ELF-1 (cell line): ENCODE measurements around the gene THSD4.
A peak's percentile ranks its signal among the peaks of the same experiment; 100 is the strongest.

Source experiments
- DNase-seq: peaks from one replicate; pipeline ENCODE4 v3.0.0-alpha.2; 2016; ENCODE audit warnings: low read depth, low spot score

THSD4 gene

DNA sequence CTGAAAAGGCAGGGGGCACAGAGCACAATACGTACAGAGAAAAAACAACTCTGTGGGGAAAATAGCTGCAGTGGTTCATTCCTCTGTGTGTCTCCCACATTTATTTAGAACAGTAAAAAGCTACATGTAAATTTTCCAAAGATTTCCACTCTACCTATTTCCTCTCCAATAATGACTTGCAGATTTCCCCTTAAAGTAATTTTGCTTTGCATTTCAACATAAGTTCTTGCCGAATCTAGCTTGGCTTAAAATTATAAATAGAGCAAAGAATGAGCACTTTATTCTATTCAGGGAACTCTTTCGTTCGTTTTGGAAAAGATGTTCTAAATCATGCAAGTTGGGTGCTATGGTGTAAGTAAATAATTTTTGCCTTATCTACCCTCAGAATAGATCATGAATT lies 636.9 kb downstream of the THSD4 start:
- DNase-seq: no peak

GRCh38 chr15:71752604-71753289 lies 637.5 kb downstream of the THSD4 start:
- DNase-seq: peak; percentile 51

GRCh38 chr15:71753346-71753745 lies 638.1 kb downstream of the THSD4 start:
- no peak for DNase-seq

GRCh38 chr15:71754660-71755059 lies 639.4 kb downstream of the THSD4 start:
- DNase-seq: no peak

- DNase-seq: no peak
These were observed 640.1 kb downstream of the THSD4 start for GRCh38 chr15:71755092-71755970.

DNA sequence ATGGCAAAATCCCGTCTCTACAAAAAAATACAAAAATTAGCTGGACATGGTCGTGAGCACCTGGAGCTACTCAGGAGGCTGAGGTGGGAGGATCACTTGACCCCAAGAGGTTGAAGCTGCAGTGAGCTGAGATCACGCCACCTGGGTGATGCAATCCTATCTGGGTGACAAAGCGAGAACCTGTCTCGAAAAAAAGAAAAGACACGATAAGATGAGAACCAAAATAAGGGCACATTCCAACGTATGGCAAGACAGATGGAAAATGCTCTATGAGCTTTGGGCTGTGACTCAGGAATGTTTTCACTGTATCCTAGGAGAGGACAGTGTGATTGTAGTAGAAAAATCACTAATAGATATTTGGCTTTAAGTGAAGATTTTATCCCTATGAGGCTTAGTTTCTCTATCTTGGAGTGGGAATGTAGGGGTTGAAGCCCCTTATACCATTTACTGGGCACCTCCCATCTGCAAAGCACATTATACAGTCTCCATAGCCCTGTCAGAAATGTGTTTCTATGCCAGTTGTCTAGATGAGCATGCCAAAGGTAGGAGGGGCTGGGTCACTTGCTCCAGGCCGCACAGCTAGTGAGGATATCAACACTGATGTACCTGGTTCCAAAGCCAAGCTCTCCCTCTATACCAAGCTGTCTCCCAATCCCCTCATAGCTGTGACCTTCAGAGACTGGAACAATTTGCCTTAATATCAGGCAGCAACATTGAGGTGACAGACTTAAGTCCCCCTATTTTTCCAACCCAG lies 641.5 kb downstream of the THSD4 start:
- no peak for DNase-seq

- DNase-seq: no peak
These were observed 642.7 kb downstream of the THSD4 start for GRCh38 chr15:71757741-71758530.

DNA sequence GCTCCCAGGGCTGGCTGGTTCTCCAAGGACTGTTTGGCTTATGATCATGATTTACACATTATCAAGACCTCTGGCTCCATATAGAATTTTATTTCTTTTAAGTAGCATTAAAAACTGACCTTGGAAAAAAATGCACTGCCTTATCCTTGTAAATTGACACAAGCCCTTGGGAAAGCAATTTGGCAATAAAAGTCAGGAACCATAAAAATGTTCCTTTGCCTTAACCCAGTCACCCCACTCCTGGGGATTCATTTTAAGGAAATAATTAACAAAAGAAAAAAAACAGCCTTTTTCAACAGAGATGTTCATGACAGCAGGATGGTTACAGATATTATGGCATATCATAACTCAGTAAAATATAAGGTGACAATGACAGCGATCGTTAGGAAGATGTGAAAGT lies 643.4 kb downstream of the THSD4 start:
- no peak for DNase-seq

DNA sequence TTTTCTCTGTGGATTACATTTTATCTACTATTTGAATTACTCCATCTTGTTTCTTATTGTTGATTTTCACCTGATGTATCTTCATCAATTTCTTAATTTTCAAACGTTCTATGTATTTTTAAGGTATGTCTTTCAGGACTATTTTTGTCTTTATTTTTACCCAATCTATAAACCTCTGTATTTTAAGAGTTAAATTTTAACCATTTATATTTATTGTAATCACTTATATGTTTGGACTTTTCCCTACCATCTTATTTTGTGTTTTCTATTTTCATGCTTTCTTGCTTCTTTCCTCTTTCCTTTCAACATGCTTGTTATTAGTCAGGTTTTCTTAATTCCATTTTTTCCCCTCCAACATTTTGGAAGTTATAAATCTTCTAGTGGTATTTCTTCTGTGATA lies 645.6 kb downstream of the THSD4 start:
- DNase-seq: no peak

- DNase-seq: no peak
These were observed 646.4 kb downstream of the THSD4 start for GRCh38 chr15:71761649-71762048.

GRCh38 chr15:71768184-71768583 lies 652.9 kb downstream of the THSD4 start:
- DNase-seq: no peak

DNA sequence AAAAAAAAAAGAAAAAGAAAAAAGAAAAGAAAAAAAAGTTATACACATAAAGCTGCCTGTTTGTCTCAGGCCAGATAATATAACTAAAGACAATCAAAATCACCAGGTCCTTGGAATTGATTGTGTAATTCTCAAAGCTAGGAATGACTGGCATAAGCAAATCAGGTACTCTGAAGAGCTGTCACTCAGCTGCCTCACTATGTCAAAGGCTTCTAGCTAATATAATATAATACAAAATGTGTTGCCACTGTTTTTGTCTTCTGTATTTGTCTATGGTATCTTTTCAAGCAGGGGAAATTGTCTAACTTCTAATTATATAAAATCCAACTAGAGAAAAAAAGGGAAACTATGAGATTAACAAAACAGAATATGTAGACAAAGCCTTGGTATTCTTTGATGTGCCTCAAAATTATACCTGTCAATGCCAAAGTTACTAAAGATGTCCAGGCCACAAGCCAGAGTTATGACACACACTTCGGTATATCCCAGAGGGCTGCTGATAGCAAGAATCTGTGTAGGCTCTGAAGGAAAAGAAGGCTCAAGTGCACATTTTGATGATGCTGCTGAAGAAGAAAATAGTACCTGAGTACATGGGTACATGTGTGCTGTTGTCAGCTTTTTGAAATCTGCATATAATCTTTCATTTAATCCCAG lies 658.1 kb downstream of the THSD4 start:
- DNase-seq: no peak

GRCh38 chr15:71775856-71776255 lies 660.6 kb downstream of the THSD4 start:
- DNase-seq: no peak

DNA sequence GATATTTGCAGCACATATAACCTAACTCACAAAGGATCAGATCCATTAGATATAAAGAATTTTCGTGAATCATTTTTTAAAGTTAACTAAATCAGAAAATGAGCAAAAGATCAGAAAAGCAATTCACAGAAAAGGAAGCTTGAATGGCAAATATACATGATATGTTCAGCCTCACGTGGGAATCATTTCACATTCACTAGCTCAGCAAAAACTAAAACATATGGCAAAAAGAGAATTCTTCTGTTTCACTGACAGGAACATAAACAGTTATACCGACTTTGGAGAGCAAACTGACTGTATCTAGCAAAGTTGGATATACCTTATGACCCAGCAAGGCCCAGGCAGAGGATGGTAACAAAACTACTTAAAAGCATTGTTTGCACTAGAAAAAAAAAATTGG lies 661.0 kb downstream of the THSD4 start:
- DNase-seq: no peak

GRCh38 chr15:71777216-71777943 lies 662.1 kb downstream of the THSD4 start:
- no peak for DNase-seq

DNA sequence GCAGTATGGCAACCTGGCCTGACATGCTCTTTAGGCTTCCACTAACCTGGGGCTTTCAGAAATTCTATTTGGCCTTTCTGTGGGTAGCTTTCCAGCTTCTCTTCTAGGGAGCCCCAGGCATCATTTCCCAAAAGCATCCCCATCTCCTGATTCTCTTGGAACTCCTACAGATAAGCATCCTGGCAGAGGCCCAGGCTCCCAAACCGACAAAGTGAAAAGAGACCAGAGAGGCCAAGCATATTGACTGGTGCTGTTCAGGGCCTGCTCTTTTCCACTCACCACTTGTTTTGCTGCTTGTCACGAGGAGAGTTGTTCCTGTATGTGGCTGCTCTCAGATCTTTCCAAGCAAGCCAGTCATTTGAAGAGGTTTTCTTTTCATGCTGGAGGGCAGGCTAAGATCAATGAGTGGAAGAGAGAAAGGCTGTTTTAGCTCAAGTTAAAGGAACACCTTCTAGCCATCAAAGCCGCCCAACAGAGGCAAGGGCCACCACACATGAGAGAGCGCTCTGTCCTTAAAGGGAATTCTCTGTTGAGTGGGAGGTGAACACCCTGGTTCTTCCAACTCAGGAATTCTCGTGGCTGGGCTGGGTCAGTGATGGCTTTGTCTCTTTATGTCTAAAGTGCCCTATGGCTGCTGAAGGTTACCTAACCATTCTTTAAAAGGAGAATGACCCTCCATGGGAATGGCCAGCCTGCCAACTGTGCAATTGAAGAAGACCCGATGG lies 664.0 kb downstream of the THSD4 start:
- DNase-seq: peak; percentile 68

DNA sequence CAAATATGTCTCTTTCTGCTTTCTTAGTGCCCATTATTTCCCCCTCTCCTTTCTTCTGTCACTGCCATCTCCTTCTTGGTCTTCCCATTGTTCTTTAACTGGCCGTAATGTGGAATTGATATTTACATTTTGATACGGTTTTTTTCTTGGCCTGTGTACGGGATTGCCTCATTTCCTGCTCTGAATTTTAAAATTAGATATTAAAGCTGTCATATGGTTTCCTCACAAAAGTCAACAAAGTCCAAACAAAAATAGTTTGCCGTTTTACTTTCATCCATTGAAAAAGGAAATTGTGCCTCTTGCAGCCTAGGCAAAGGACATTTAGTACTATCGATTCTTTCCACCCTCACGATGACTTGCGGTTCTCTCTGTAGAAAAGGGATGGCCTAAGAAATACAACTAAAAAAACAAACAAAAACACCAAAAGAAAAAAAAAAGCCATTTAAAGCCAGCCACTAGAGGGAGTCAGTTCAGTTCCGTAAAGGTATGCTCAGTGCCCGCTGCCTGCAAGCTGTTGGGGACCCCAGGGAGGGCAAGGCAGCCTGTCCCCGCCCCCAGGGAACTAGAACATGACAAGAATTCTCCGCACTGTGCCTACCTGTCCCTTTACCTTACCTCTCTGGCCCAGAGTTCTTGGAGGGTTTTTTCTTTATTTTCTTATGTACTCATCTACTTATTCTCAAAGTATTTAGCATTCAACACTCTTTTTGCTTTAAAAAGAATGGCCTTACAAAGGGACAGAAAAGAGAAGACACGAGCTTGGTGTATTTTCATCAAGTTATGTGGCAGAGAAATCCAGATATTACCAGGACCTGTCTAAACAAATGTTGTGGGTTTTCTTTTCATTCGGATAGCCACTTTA lies 665.1 kb downstream of the THSD4 start:
- DNase-seq: peak; percentile 80

DNA sequence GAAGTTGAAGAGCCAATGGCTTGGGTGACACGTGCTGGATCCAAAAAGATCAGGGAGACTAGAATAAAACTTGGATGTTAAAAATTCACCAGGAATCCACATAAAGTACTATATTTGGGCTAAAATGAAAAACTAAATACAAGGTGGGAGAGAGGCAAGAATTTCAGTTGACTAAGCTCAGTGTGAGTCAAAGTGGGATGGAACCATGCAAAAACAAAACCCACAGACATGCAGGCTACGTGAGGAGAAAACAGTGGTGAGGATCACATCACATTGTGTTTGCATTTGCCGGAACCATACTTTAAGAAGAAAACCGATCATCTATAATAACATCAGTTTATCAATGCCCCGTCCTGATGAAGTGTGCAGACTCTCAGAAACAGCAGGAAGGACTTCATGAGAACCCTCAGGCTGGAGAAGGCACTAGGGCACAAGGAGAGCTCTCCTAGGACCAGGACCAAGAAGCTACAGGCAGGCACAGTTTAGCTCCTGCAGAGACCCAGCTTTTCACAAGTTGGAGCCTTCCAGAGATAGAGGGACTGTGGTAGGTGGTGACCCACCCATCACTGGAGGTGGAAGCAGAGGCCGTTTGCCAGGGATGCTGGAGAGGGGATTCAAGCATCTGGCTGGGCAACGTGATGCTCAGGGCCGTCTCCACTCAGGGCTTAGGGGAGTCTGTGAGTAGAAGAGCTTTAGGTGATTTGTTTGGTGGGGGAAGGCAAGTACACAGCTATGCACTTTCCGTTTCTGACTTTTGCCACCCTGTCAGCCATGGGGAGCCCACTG lies 666.1 kb downstream of the THSD4 start:
- no peak for DNase-seq
